ENCODE data around the gene TTC17.

DNA sequence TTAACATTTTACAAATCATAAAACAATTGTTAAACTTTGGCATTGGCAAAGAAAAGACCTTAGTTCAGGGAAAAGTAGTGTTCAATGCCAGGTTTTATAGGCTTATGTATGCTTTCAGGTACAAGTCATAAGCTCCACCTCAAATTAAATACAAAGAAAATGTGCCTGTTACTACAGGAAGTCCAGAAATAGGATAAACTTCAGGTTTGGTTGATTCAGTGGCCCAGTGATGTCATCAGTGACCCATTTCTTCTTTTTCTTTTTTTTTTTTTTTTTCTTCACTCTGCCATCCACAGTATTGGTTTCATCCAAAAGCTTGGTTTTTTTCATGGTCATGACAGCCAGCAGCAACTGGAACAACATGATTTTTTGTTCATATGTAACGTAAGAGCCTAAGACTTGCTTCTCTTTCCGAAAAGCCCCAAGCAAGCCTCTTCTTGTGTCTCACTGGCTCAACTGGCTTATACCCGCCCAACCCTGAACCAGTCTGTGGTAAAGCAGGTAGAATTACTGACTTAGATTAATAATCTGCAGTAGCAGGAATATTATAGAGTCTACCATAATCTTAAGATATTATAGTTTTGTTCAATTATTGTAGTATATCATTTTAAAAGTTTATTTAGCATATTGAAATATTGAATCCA, 46.2 kb downstream of the TTC17 start:
- TF ChIP-seq, protein P1, sequence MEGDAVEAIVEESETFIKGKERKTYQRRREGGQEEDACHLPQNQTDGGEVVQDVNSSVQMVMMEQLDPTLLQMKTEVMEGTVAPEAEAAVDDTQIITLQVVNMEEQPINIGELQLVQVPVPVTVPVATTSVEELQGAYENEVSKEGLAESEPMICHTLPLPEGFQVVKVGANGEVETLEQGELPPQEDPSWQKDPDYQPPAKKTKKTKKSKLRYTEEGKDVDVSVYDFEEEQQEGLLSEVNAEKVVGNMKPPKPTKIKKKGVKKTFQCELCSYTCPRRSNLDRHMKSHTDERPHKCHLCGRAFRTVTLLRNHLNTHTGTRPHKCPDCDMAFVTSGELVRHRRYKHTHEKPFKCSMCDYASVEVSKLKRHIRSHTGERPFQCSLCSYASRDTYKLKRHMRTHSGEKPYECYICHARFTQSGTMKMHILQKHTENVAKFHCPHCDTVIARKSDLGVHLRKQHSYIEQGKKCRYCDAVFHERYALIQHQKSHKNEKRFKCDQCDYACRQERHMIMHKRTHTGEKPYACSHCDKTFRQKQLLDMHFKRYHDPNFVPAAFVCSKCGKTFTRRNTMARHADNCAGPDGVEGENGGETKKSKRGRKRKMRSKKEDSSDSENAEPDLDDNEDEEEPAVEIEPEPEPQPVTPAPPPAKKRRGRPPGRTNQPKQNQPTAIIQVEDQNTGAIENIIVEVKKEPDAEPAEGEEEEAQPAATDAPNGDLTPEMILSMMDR (conservative IDR thresholded peaks at IDR 0.05; ENCODE audit: low read depth, low read length): no peak
- TF ChIP-seq EZH2phosphoT487 (IDR thresholded peaks at IDR 0.05; ENCODE audit: borderline replicate concordance, low read length): no peak

Measured in PC-3 (cell line).